NCI-H1694 (cell line): ENCODE data around the gene COL6A1.
"Not testable (repeated sequence)": the region's sequence is repeated elsewhere in the genome, so short reads cannot be mapped to it uniquely, and the experiment has no call there.

ENCODE experiments used
- DNase-seq: peaks from one replicate; lab custom pipeline; 2025; lab: John Stamatoyannopoulos, UW

The COL6A1 gene

GRCh38 chr21:45995686-45996179 lies 14.2 kb downstream of the COL6A1 start:
- no peak for DNase-seq

- DNase-seq = no peak
Measured at GRCh38 chr21:45996311-45997204, 15.0 kb downstream of the COL6A1 start.

DNA sequence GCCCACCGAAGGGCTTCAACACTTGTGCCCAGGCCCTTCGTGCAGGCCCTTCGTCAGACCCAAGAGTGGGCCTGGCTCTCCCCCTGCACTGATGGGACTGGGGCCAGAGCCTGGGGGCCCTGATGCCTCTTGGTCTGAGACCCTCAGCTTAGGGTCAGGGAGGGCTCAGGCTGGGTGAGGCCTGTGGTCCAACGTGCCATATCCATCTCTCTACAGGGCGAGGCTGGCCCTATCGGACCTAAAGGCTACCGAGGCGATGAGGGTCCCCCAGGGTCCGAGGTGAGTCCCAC lies 15.6 kb downstream of the COL6A1 start:
- DNase-seq = no peak

DNA sequence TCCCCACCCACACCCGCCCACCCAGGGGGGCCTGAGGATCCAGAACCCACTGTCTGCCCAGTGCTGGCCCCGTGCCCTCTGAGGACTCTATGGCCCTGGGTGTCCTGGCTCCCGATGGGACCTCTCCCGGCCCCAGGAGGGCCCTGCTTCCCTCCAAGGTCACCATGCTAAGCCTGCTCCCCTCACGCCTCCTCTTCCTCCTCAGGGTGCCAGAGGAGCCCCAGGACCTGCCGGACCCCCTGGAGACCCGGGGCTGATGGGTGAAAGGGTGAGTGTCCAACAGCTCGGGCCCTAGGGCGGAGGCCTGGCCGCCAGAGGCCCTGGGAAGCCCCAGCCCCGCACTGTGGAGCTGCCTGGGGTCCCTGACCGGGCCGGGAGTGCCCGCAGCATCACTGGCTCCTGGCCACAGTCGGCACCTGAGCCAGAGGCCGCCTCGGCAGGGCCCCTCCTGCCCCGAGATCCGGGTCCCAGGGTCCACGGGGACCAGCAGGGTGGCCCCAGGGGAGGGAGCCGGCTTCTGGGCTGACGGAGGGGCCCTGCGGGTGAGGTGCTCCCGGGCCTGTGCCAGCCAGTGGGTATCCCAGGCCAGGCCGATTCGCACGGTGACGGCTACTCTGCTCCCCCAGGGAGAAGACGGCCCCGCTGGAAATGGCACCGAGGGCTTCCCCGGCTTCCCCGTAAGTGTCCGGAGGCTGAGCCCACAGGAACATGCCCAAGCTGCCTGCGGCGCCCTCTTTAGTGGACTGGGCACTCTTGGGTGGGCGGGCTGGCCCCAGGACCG lies 16.1 kb downstream of the COL6A1 start:
- DNase-seq = no peak

DNA sequence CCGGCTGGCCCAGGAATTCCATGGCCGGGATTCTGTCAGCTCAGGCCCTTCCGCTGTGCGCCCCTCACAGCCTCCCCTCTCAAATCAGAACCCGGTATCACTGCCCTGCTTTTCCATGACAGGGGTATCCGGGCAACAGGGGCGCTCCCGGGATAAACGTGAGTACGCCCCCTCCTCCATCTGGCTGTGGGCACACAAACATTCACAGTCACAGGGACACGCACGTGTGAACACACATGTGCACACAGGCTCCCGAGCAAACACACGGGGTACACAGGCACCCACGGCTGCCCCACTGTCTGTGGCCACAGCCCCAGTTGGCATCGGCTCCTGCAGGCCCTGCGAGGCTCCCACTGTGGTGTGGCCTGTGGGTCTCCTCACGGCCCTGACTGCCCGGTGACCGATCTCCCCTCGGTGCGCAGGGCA lies 16.7 kb downstream of the COL6A1 start:
- DNase-seq = no peak

GRCh38 chr21:45998871-45999580 lies 17.5 kb downstream of the COL6A1 start:
- no peak for DNase-seq

DNA sequence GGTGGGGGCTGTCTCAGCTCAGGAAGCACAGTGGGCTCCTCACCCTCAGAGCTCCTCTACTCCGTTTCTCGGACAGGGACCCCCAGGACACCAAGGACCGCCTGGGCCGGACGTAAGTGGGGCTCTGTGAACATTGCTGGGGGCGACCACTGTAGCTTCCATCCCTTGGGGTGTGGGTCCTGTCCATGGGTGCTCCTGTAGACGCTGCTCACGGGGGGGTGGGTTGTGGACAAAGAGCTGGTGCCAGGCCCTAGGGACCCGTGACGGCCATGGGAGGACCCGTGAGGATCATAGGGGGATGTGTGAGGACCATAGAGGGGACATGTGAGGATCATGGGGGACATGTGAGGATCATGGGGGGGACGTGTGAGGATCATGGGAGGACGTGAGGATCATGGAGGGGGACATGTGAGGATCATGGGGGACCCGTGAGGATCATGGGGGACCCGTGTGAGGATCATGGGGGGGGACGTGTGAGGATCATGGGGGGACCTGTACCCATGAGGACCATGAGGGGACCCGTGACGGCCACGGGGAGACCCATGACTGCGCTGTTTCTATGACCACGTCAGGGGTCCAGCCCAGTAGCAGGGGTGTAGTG lies 18.1 kb downstream of the COL6A1 start:
- no peak for DNase-seq

- no peak for DNase-seq
Measured at GRCh38 chr21:46000182-46000730, 18.7 kb downstream of the COL6A1 start.

DNA sequence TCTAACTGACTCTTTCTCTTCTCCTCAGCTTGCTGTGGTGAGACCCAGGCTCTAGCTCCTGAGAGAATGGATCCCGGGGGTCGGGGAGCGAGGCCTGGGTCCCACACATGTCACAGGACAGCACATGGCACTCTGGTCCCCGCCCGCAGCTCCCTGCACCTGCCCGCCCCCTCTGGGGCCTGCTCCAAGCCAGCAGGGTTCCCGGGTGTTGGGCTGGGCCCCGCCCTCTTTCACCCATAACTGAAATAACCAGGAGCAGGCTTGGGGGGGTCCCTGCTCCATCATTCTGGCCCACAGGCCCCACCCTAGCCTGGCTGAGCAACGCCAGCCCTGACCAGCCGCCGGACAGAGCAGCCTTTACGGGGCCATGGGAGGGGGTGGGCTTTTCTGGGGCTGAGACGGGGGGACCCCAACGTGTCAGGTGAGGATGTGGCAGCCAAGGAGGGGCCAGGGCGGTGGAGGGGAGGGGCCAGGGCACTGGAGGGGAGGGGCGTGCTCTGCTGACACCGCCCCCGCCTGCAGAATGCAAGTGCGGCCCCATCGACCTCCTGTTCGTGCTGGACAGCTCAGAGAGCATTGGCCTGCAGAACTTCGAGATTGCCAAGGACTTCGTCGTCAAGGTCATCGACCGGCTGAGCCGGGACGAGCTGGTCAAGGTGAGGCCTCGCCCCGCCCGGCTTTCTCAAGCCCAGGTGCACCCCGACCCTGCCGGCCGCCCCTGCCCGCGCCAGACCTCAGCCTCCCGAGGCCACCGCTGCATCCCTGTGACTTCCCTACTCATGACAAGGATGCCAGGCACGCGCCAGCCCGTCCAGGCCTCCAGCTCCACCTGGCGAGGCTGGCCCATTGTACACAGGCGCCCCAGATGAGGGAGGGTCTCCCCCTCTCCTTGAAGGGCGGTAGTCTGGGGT lies 19.4 kb downstream of the COL6A1 start:
- no peak for DNase-seq

- DNase-seq = no peak
Measured at GRCh38 chr21:46001821-46002681, 20.5 kb downstream of the COL6A1 start.

DNA sequence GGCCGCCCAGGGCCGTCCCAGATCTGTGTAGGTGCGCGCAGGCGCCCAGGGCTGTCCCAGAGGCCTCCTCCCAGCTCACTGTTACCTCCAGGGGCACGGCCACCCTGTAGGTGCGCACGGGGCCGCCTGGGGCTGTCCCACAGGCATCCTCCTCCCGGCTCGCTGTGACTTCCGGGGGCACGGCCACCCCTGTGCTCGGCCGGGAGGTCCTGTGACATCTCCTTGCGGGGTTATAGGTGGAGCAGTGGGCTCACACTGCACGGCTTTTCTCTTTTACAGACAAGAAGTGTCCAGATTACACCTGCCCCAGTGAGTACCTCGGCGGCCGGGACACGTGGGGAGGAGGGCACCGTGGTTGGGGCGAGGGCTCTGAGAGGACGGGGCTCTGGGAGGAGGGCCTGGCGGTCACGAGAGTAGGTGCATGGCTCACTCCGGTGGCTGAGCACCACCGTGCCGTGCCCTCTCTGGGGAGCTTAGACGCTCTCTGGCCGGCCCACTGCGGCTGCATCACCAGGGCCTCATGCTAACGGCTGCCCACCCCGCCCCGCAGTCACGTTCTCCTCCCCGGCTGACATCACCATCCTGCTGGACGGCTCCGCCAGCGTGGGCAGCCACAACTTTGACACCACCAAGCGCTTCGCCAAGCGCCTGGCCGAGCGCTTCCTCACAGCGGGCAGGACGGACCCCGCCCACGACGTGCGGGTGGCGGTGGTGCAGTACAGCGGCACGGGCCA lies 21.4 kb downstream of the COL6A1 start:
- no peak for DNase-seq

GRCh38 chr21:46003575-46004007 lies 22.0 kb downstream of the COL6A1 start:
- DNase-seq = no peak

DNA sequence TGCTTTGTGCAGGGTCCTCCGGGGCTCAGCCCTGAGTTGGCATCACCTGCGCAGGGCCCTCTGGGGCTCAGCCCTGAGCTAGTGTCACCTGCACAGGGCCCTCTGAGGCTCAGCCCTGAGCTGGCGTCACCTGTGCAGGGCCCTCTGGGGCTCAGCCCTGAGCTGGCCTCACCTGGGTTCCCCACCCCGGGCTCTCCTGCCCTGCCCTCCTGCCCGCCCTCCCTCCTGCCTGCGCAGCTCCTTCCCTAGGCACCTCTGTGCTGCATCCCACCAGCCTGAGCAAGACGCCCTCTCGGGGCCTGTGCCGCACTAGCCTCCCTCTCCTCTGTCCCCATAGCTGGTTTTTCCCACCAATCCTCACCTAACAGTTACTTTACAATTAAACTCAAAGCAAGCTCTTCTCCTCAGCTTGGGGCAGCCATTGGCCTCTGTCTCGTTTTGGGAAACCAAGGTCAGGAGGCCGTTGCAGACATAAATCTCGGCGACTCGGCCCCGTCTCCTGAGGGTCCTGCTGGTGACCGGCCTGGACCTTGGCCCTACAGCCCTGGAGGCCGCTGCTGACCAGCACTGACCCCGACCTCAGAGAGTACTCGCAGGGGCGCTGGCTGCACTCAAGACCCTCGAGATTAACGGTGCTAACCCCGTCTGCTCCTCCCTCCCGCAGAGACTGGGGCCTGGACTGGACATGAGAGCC lies 22.7 kb downstream of the COL6A1 start:
- no peak for DNase-seq

- no peak for DNase-seq
Measured at GRCh38 chr21:46005081-46005480, 23.5 kb downstream of the COL6A1 start.

- no peak for DNase-seq
Measured at GRCh38 chr21:46005481-46005881, 23.9 kb downstream of the COL6A1 start.

GRCh38 chr21:46005894-46006546 lies 24.4 kb downstream of the COL6A1 start:
- not testable (repeated sequence) for DNase-seq

- no peak for DNase-seq
Measured at GRCh38 chr21:46006547-46007491, 25.2 kb downstream of the COL6A1 start.
